ENCODE measurements around the gene ANKRD39.

- TF ChIP-seq POLR2AphosphoS5 (IDR thresholded peaks at IDR 0.05; ENCODE audit: low read depth, low read length) (no peak), REST (IDR thresholded peaks at IDR 0.05; ENCODE audit: insufficient read depth in 1 of 2, low read depth in 2 of 2, low read length in 2 of 2) (no peak)
These were observed 10.2 kb downstream of the ANKRD39 start for GRCh38 chr2:96847586-96847985.

Measured in PFSK-1 (cell line).